Stimulated activated CD8-positive, alpha-beta memory T cell treated with anti-CD3 and anti-CD28 coated beads, Interleukin-15, amount 100 ng/mL, for 4 hours (primary cell): ENCODE data around the gene ARL6IP1.
"Not testable (repeated sequence)": the region's sequence is repeated elsewhere in the genome, so short reads cannot be mapped to it uniquely, and the experiment has no call there.

Experiments used
- DNase-seq, 2 donors: peaks; one replicate each; pipeline ENCODE4 v3.0.0-alpha.2; 2020; ENCODE audit warnings: low read depth in 2 of 2

ARL6IP1 gene

GRCh38 chr16:18759598-18760520 is 41.5 kb downstream of the ARL6IP1 start:
- DNase-seq: peak; percentile 12 to 23

DNA sequence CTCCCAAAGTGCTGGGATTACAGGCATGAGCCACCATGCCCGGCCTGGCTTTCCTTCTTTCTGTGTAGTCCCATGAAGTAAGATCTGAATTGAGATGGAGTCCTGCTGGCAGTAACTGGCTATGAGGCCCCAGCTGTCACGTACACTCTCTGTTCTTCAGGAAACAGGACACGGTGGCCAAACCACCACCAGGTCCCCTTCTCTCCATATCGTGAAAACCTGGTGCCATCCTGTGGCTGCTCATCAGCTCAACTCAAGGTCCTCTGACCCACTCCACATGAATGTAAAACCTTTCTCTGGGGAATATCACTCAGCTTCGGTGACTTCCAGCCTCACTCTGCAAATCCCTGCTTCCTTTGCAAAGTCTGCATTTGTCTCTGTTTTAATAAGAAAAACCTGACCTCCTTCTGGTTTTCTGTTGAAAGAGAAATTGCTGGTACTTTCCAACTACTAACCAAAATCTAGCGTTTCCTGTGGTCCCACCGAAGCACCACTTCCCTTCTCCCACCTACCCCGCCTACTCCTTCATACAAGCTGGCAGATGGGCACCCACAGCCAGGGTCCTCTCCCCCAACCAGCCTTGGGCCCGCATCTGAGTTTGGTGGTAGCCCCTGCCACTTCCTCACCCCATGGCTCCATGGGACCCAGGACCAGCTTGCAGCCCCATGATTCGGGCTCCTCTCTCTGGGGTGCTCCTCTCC is 43.2 kb downstream of the ARL6IP1 start:
- DNase-seq: not testable (repeated sequence)

GRCh38 chr16:18756639-18757038 is 44.7 kb downstream of the ARL6IP1 start:
- DNase-seq: not testable (repeated sequence)

DNA sequence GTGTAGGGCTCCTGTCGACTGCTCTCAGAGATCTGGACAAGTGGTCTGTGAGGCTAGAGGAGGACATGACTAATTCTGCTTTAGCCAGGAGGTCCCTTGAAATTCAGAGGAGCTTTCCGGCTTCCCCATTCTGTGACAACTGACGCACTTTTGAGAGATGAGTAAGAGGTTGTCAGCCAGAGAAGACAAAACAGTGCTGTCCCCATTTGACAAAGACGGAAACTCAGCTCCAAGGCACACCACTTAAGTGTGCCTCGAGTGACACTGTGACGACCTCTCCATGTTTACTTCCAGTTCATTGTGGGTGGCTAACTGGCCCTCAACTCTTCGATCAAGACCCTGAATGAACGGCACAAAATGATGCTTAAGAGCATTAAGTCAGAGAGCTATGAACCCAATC is 58.5 kb downstream of the ARL6IP1 start:
- DNase-seq: not testable (repeated sequence)
